Spinal cord (tissue), 10 donors: Measurements from ENCODE around the gene LDLRAD2. TPM values are rescaled to one million over a fixed set of nuclear protein-coding genes. Genes with fewer than 3 reads are reported as not detected.

Experiments
- DNase-seq, 6 donors: peaks; one replicate each; pipeline versions ENCODE4 v3.0.0 to v3.0.0-alpha.2; 2013 to 2015; ENCODE audit warnings: low spot score in 6 of 6, low read depth in 4 of 6
- H3K27ac ChIP-seq: one replicate; pipeline ENCODE4 v1.5.1; 2013; ENCODE audit warnings: low read depth, low read length, control low read depth
- H3K27me3 ChIP-seq: one replicate; pipeline ENCODE4 v1.6.1; 2013; ENCODE audit warnings: low read length; ENCODE audit not compliant: control insufficient read depth, insufficient read depth
- H3K36me3 ChIP-seq: one replicate; pipeline ENCODE4 v1.6.1; 2013; ENCODE audit warnings: low read length; ENCODE audit not compliant: control insufficient read depth, insufficient read depth
- H3K4me1 ChIP-seq: one replicate; pipeline ENCODE4 v1.6.1; 2013; ENCODE audit warnings: low read length; ENCODE audit not compliant: control insufficient read depth, insufficient read depth
- H3K4me3 ChIP-seq: one replicate; pipeline ENCODE4 v1.5.1; 2013; ENCODE audit warnings: low read depth, low read length, control low read depth
- H3K9me3 ChIP-seq: one replicate; pipeline ENCODE4 v1.6.1; 2013; ENCODE audit warnings: low read length; ENCODE audit not compliant: control insufficient read depth, insufficient read depth
- WGBS: methylation state at CpG from one replicate; pipeline ENCODE4 v1.1.5; 2013; ENCODE audit warnings: missing lambda C conversion rate; ENCODE audit not compliant: insufficient coverage; 5-methylcytosine and 5-hydroxymethylcytosine counted together
- polyA plus RNA-seq, 2 donors: library from polyadenylated mRNA; unstranded; fragments of 120-200 nt; gene quantifications; one replicate each; pipeline ENCODE4 v1.2.1, GENCODE V29; 2013; ENCODE audit not compliant: insufficient read length in 2 of 2
- total RNA-seq, 2 donors: library from RNA; depleted of rRNA in 1 of 2; stranded (reverse); fragments of 120-200 nt in 1 of 2; fragments of >200 nt in 1 of 2; gene quantifications; one replicate each; pipeline versions ENCODE4 v1.2.3 to v1.2.4, GENCODE V29; 2013 to 2014
- donor health status: healthy.

The LDLRAD2 gene
- total and polyA plus RNA-seq, 4 donors: 0.66 to 5.6 (median 2.6) TPM

DNA sequence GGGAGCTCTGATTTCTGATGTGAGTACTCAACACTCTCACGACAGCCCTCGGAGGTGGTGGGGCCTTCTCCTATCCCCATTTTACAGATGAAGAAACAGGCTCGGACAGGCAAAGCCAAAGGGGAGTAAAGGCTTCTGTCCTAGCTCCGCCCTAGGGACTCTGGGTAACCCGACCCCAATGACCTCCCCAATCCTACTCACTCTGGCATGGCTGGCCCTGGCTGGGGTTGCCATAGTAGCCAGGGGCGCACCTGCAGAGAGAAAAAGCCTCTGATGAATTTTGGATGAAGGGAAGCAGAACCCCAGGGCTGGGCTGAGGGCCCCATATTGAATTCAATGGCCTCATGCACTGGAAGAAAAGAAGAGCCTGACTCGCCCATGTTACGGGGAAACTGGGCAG is 61.1 kb downstream of the LDLRAD2 start:
- Histone ChIP-seq H3K4me1 (peaks cover 27% of the 10 kb centered on the region), H3K9me3 (no peaks in the 10 kb centered on the region), H3K36me3 (peaks cover 70% of the 10 kb centered on the region), H3K4me3 (no peak overlapping the region), H3K27me3 (no peaks in the 10 kb centered on the region), H3K27ac (no peak overlapping the region)
- WGBS: 93% methylated on average over 4 of the region's 8 CpGs
- no peak for DNase-seq

- DNase-seq: no peak
- Histone ChIP-seq H3K4me1 (peaks cover 27% of the 10 kb centered on the region), H3K27me3 (no peaks in the 10 kb centered on the region), H3K36me3 (peaks cover 73% of the 10 kb centered on the region), H3K9me3 (no peaks in the 10 kb centered on the region), H3K27ac (no peak overlapping the region), H3K4me3 (no peak overlapping the region)
- 100% methylated on average over 6 of the region's 10 CpGs for WGBS
These were observed 61.7 kb downstream of the LDLRAD2 start for GRCh38 chr1:21873761-21874160.

- peaks cover 25% of the 10 kb centered on the region for H3K4me1 ChIP-seq
- H3K36me3 ChIP-seq: peaks cover 73% of the 10 kb centered on the region
- no peak overlapping the region for H3K4me3 ChIP-seq
- H3K27me3 ChIP-seq: no peaks in the 10 kb centered on the region
- DNase-seq: no peak
- H3K27ac ChIP-seq: no peak overlapping the region
- no peaks in the 10 kb centered on the region for H3K9me3 ChIP-seq
- WGBS: 90% methylated on average over 15 of the region's 16 CpGs
These were observed 62.3 kb downstream of the LDLRAD2 start for GRCh38 chr1:21874328-21874727.

Other genes starting within 250 kb of the LDLRAD2 start
- 10 to 100 TPM; 17.1 to 37.1 TPM for gene RAP1GAP, start 142.9 kb upstream of the LDLRAD2 start, total RNA-seq
- gene RAP1GAP, start 142.9 kb upstream of the LDLRAD2 start, polyA plus RNA-seq: 100 to 1,000 TPM in 1 of 2 donors, 10 to 100 TPM in 1; 96.3 to 103 TPM
- 10 to 100 TPM; 41.0 to 76.3 TPM for gene USP48, start 29.1 kb upstream of the LDLRAD2 start, total RNA-seq
- gene USP48, start 29.1 kb upstream of the LDLRAD2 start, polyA plus RNA-seq: 10 to 100 TPM; 60.9 to 62.9 TPM
- gene HSPG2, start 125.0 kb downstream of the LDLRAD2 start, total RNA-seq: 10 to 100 TPM; 57.5 to 72.1 TPM
- gene HSPG2, start 125.0 kb downstream of the LDLRAD2 start, polyA plus RNA-seq: 10 to 100 TPM; 49.6 to 85.8 TPM
- not detected for gene CELA3B, start 164.8 kb downstream of the LDLRAD2 start, total RNA-seq
- gene CELA3B, start 164.8 kb downstream of the LDLRAD2 start, polyA plus RNA-seq: under 1 TPM in 1 of 2 donors, not detected in 1; 0.50 TPM
- not detected for gene CELA3A, start 189.4 kb downstream of the LDLRAD2 start, total RNA-seq
- not detected for gene CELA3A, start 189.4 kb downstream of the LDLRAD2 start, polyA plus RNA-seq
- 100 to 1,000 TPM; 387 to 542 TPM for gene CDC42, start 240.4 kb downstream of the LDLRAD2 start, total RNA-seq
- 100 to 1,000 TPM; 401 to 449 TPM for gene CDC42, start 240.4 kb downstream of the LDLRAD2 start, polyA plus RNA-seq